Choroid plexus epithelial cell (primary cell): ENCODE measurements around the gene KRT77.

Experiments
- DNase-seq: peaks from one replicate; pipeline ENCODE4 v3.0.0-alpha.2; 2010; ENCODE audit warnings: low read depth
- H3K4me3 ChIP-seq: 2 replicates; pipeline ENCODE4 v1.5.1; 2011; ENCODE audit warnings: low read depth, mild to moderate bottlenecking, control low read depth, low read length, moderate library complexity
- CTCF ChIP-seq: conservative IDR thresholded peaks from 2 replicates; pipeline ENCODE4 v1.5.1; 2011; ENCODE audit warnings: low read depth, mild to moderate bottlenecking, control low read depth, inconsistent platforms, low read length, moderate library complexity

The KRT77 gene

GRCh38 chr12:52702338-52702737 is 986 bp downstream of the KRT77 start:
- TF ChIP-seq CTCF: no peak
- no peak for DNase-seq
- H3K4me3 ChIP-seq: no peak overlapping the region

GRCh38 chr12:52701281-52701680 is 2.0 kb downstream of the KRT77 start:
- TF ChIP-seq CTCF: no peak
- DNase-seq: no peak

GRCh38 chr12:52699960-52700359 is 3.4 kb downstream of the KRT77 start:
- no peak for TF ChIP-seq CTCF
- no peak for DNase-seq
- H3K4me3 ChIP-seq: no peak overlapping the region

More at GRCh38 chr12:52701281-52701680, 2.0 kb downstream of the KRT77 start:
- no peak overlapping the region for H3K4me3 ChIP-seq

GRCh38 chr12:52699373-52699772 is 4.0 kb downstream of the KRT77 start:
- DNase-seq: no peak
- no peak overlapping the region for H3K4me3 ChIP-seq
- no peak for TF ChIP-seq CTCF

GRCh38 chr12:52698651-52699340 is 4.5 kb downstream of the KRT77 start:
- no peak for TF ChIP-seq CTCF
- no peak for DNase-seq

GRCh38 chr12:52697058-52697582 is 6.2 kb downstream of the KRT77 start:
- TF ChIP-seq CTCF: no peak

More at GRCh38 chr12:52698651-52699340, 4.5 kb downstream of the KRT77 start:
- no peak overlapping the region for H3K4me3 ChIP-seq

GRCh38 chr12:52696588-52696987 is 6.7 kb downstream of the KRT77 start:
- TF ChIP-seq CTCF: no peak
- no peak for DNase-seq
- H3K4me3 ChIP-seq: no peak overlapping the region

More at GRCh38 chr12:52697058-52697582, 6.2 kb downstream of the KRT77 start:
- H3K4me3 ChIP-seq: no peak overlapping the region
- DNase-seq: no peak
